HepG2 (cell line): ENCODE measurements around the gene MIDN. TPM values are rescaled to one million over a fixed set of nuclear protein-coding genes. Genes with fewer than 3 reads are reported as not detected.

Source experiments
- CEBPB ChIP-seq: IDR thresholded peaks from 2 replicates; pipeline ENCODE4 v1.6.1; 2011; ENCODE audit warnings: low read depth, low read length, improper control_type of control experiment, borderline replicate concordance
- GLI4 ChIP-seq: sonication (generic); formaldehyde crosslinking; IDR thresholded peaks from 2 replicates; pipeline ENCODE4 v1.5.1; 2020; ENCODE audit warnings: missing genetic modification reagents, mild to moderate bottlenecking, moderate library complexity, borderline replicate concordance
- HMGA1 ChIP-seq: sonication (generic); formaldehyde crosslinking; conservative IDR thresholded peaks from 2 replicates; pipeline ENCODE4 v1.4.0; 2020; ENCODE audit warnings: missing genetic modification reagents
- HNRNPUL1 ChIP-seq: fragments of 200-400 bp; formaldehyde crosslinking; IDR thresholded peaks from 2 replicates; pipeline ENCODE4 v1.6.1; 2017; ENCODE audit warnings: low read depth, mild to moderate bottlenecking, low read length, moderate library complexity
- KMT2B ChIP-seq: IDR thresholded peaks from 2 replicates; pipeline ENCODE4 v1.6.1; 2016; ENCODE audit warnings: missing genetic modification reagents, missing compliant biosample characterization
- MTA1 ChIP-seq: sonication (generic); formaldehyde crosslinking; IDR thresholded peaks from 2 replicates; pipeline ENCODE4 v1.4.0; 2020; ENCODE audit warnings: missing genetic modification reagents, mild to moderate bottlenecking, borderline replicate concordance
- NR0B2 ChIP-seq: sonication (generic); formaldehyde crosslinking; IDR thresholded peaks from 2 replicates; pipeline ENCODE4 v1.4.0; 2020; ENCODE audit warnings: mild to moderate bottlenecking, missing genetic modification reagents
- PATZ1 ChIP-seq: sonication (generic); formaldehyde crosslinking; IDR thresholded peaks from 2 replicates; pipeline ENCODE4 v1.4.0; 2020; ENCODE audit warnings: missing genetic modification reagents
- RARA ChIP-seq: IDR thresholded peaks from 2 replicates; pipeline ENCODE4 v1.6.1; 2016; ENCODE audit warnings: missing genetic modification reagents, missing compliant biosample characterization
- SP4 ChIP-seq: sonication (generic); formaldehyde crosslinking; IDR thresholded peaks from 2 replicates; pipeline ENCODE4 v1.8.1; 2023; ENCODE audit warnings: mild to moderate bottlenecking, missing genetic modification reagents
- SPEN ChIP-seq: sonication (generic); formaldehyde crosslinking; IDR thresholded peaks from 2 replicates; pipeline ENCODE4 v1.5.1; 2020; ENCODE audit warnings: low read depth, mild to moderate bottlenecking, missing genetic modification reagents
- STAG1 ChIP-seq: sonication (generic); formaldehyde crosslinking; IDR thresholded peaks from 2 replicates; pipeline ENCODE4 v1.4.0; 2020; ENCODE audit warnings: missing genetic modification reagents
- TEAD2 ChIP-seq: sonication (generic); formaldehyde crosslinking; IDR thresholded peaks from 2 replicates; pipeline ENCODE4 v1.9.0; 2021; ENCODE audit warnings: missing genetic modification reagents
- THAP8 ChIP-seq: sonication (generic); formaldehyde crosslinking; IDR thresholded peaks from 2 replicates; pipeline ENCODE4 v1.5.1; 2020; ENCODE audit warnings: missing genetic modification reagents, mild to moderate bottlenecking, borderline replicate concordance
- ZBTB10 ChIP-seq: sonication (generic); formaldehyde crosslinking; IDR thresholded peaks from 2 replicates; pipeline ENCODE4 v1.4.0; 2020; ENCODE audit warnings: missing genetic modification reagents, borderline replicate concordance
- ZBTB33 ChIP-seq: sonication (generic); formaldehyde crosslinking; IDR thresholded peaks from 2 replicates; pipeline ENCODE4 v1.4.0; 2020; ENCODE audit warnings: missing genetic modification reagents
- ZNF17 ChIP-seq: sonication (generic); formaldehyde crosslinking; IDR thresholded peaks from 2 replicates; pipeline ENCODE4 v1.5.0; 2020; ENCODE audit warnings: mild to moderate bottlenecking, missing genetic modification reagents
- ZNF710 ChIP-seq: sonication (generic); formaldehyde crosslinking; IDR thresholded peaks from 2 replicates; pipeline ENCODE4 v1.5.0; 2020; ENCODE audit warnings: mild to moderate bottlenecking, missing genetic modification reagents, borderline replicate concordance
- polyA plus RNA-seq, 8 experiments: library from polyadenylated mRNA; depleted of rRNA in 3 of 8; stranded (reverse) in 7 of 8; unstranded in 1 of 8; fragments of >200 nt; fragmentation: Illumina TruSeq in 4 of 8; extraction: Trizol in 4 of 8; gene quantifications; 2 replicates each; pipeline versions ENCODE4 v1.2.1 to v1.2.3, GENCODE V29; 2011 to 2016; ENCODE audit warnings: low read depth in 4 of 8, missing spikeins in 1 of 8, mixed read lengths in 1 of 8; ENCODE audit not compliant: insufficient read depth in 1 of 8
- total RNA-seq, 5 experiments: library from RNA; depleted of rRNA; stranded (reverse); fragments of >200 nt; fragmentation: Illumina TruSeq; extraction: Trizol; gene quantifications; 2 replicates each; pipeline ENCODE4 v1.2.3, GENCODE V29; 2016; ENCODE audit warnings: low read depth in 1 of 5

MIDN gene
- total and polyA plus RNA-seq, 2 of the 13 experiments (the other 11 are each of a cell fraction or from before 2014, with no cell fraction given) = 8.4 to 18.0 TPM

GRCh38 chr19:1223018-1223855 is 25.1 kb upstream of the MIDN start (continued):
- no peak for TF ChIP-seq ZBTB10
- TF ChIP-seq GLI4 (CRISPR knock-in tag) = no peak
- TF ChIP-seq TEAD2 (CRISPR knock-in tag) = no peak
- no peak for TF ChIP-seq CEBPB
- no peak for TF ChIP-seq HNRNPUL1
- no peak for TF ChIP-seq RARA
- TF ChIP-seq STAG1 (CRISPR knock-in tag) = peak; percentile 41
- peak; percentile 29; the same call in 1 of the 2 replicates for TF ChIP-seq PATZ1 (CRISPR knock-in tag)
- no peak for TF ChIP-seq SP4 (CRISPR knock-in tag)
- TF ChIP-seq ZBTB33 (CRISPR knock-in tag) = peak; percentile 70; the same call in 1 of the 2 replicates
- no peak for TF ChIP-seq KMT2B (CRISPR knock-in tag)
- no peak for TF ChIP-seq HMGA1
- no peak for TF ChIP-seq SPEN
- TF ChIP-seq ZNF710 (CRISPR knock-in tag) = no peak
- TF ChIP-seq THAP8 (CRISPR knock-in tag) = no peak
- no peak for TF ChIP-seq MTA1 (CRISPR knock-in tag)
- TF ChIP-seq ZNF17 = no peak
- TF ChIP-seq NR0B2 = no peak
